GM19452 (cell line): Measurements from ENCODE around the gene FARS2.
"Not testable (repeated sequence)": the region's sequence is repeated elsewhere in the genome, so short reads cannot be mapped to it uniquely, and the experiment has no call there.

Source experiments
- ATAC-seq: cut with Tn5 transposase; IDR thresholded peaks from one replicate; pipeline ENCODE4 v1.9.1; 2021; ENCODE audit not compliant: unreplicated experiment

Gene FARS2

DNA sequence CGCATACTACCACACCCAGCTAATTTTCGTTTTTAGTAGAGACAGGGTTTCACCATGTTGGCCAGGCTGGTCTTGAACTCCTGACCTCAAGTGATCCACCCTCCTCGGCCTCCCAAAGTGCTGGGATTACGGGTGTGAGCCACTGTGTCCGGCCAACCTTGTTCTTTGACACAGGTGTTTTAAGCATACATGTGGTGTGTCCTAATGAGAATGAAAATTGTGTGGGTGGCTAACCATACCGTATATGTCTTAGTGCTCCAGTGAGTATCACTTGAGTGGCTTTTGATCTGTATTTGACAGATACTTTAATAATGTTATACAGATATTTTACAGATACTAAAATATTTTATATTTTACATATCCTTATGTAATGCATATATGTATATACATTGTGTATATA lies 395.4 kb downstream of the FARS2 start:
- not testable (repeated sequence) for ATAC-seq

DNA sequence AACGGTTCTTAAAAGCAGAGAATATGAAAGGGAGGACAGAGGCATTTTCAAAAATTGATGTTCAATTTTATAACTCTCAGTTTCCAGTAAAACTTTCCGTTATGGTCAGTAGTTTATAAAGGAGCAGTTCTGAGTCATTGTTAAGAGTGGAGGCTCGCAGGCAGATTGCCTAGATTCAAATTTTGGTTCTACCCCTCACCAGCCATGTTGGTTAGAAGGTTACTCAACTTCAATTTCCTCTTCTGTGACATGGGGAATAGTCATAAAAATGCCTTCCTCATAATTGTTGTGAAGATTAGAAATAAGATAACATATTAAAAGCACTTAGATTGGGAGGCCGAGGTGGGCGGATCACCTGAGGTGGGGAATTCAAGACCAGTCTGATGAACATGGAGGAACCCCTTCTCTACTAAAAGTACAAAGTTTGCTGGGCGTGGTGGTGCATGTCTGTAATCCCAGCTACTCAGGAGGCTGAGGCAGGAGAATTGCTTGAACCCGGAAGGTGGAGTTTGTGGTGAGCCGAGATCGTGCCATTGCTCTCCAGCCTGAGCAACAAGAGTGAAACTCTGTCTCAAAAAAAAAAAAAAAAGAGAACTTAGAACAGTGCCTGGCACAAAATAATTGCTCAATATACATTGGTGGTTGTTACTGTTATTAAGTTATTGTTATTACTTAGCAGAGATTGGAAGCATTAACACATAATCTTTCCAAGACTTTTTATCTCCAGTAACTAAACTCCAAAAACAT lies 396.5 kb downstream of the FARS2 start:
- no peak for ATAC-seq

DNA sequence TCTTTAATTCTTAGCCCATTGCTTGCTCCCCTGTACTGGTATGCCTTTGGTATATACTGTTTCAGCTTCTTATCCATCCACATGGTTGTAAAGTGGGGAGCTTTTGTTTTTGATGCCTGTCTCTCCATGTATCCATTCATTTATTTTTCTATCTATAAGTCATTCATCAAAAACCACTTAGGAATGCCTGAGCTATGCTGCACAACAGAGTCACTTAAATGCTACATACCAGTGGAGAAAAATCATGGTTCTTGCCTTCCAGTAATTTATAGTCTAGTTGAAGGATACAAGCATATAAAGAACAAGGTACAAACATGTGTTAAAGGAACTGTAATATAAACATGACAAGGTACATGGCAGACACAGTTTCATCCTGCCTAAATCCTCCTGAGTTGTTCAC lies 398.2 kb downstream of the FARS2 start:
- no peak for ATAC-seq

DNA sequence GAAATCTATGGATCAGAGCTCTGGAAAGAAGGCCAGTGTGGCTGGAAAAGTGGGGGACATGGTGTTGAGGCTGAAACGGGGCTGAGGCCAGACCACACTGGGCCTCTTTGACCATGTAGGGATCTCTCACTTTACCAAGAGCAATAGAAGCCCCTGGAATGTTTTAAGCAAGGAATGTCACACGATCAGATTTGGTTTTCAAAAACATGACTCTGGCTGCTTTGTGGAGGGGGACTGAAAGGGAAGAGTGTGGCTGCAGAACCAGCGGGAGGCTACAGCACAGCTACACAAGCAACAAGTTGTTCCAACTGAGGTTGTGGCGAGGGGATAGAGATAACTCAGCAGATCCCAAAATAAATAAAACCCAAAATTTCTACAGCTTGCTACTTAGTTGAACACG lies 399.5 kb downstream of the FARS2 start:
- no peak for ATAC-seq

DNA sequence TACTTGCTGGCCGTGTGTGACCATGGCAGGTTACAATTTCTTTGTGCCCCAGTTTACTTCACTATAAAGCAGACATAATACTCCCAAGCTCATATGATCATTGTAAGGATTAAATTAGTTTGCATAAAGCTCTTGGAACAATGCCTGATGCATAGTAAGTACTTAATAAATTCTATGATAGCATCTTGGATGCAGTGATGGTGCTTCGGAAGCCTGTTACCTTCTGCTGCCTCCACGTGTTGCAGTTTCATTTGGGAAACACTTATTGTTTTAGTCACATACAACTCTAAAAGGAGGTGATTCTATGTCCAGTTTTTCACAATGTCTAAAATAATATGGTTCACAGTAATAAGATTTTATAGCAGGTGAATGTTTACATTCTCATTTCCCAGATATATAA lies 401.5 kb downstream of the FARS2 start:
- no peak for ATAC-seq

DNA sequence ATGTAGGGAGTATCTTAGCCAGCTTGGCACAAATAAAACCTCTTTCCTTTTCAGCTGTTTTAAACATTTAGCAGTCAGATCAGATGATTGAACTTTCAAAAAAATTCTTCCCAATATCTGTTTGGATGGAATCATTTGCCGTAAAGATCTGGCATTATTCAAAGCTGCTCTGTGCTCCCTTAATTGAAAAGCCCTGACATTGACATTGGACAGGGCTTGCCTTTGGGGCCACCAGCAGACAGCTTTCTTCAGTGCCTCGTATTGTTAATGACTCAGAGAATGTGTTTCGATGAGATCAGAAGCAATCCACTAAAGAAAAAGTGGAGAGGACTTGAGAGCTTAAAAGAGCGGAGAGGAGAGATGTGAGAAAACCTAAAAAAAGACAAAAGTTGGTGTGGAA lies 401.9 kb downstream of the FARS2 start:
- no peak for ATAC-seq

DNA sequence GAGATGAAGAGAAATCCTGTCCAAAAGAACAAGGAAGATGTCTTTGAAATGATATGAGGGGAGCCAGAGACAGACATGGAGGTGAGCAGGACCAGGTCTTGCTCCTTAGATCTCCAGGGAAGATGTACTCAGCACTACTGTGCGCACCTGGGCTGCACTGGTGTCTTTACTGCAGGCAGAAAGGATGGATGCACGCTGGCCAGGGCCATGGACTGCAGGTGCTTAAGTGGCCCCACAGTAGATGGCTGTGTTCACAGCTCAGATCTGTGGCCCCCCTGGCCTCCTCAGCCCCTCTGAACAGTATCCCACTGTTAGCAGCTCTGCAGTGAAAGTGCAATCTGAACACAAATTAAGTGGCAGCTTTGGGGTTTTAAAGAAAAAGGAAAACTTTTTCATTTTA lies 402.4 kb downstream of the FARS2 start:
- ATAC-seq = no peak

DNA sequence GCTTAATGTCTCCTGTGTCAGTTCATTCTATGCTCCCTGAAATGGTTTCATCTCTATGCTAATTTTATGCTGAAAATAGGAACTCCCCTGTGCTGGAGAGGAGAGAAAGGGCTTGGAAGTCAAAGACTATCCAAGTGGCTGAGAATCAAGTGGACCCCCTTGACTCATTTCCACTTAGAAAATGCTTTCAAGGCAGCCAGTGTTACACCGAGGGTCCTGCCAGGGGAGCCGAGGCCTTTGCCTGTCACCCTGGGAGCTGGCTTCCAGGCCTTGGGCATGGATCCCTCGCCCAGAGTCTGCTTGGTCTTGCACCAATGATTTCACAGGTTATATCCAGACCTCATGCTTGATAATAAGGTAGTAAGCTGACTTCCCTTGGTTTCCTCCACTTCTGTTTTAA lies 402.8 kb downstream of the FARS2 start:
- no peak for ATAC-seq

DNA sequence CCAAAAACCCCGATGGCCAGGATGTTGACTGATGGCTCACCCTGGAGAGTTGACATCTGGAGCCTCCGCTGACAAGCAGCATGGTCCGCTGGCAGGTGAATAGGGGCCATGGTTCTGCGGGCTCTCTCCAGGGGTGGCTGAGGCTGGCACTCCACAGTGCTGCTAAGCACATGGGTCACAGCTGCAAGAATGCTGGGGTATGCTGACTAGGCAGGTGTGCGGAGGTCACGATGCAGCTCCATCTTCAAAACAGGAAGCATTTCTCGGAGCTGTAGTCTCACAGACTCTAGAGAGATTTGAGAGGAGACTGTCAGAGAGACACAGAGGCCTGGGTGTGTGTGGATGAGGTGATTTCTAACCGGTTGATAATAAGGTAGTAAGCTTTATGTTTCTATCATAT lies 403.9 kb downstream of the FARS2 start:
- no peak for ATAC-seq

DNA sequence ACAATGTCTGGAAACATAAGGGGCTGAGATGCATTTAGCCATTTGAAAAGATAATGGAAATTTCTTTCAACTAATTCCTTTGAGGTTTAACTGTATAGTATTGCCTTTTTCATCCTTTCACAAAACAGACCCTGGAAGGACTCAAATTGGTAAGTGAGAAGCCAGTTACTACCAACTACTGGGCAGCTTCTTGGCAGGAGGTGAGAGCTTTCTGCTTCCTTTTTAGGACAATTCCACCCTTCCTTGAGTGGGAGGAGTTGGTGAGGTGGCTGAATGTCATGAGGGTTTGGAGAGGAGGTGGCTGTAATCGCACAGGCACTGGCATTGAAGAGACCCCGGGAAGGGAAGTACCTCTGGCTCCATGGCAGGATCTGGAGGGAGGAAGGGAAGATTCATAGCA lies 404.4 kb downstream of the FARS2 start:
- ATAC-seq = no peak

DNA sequence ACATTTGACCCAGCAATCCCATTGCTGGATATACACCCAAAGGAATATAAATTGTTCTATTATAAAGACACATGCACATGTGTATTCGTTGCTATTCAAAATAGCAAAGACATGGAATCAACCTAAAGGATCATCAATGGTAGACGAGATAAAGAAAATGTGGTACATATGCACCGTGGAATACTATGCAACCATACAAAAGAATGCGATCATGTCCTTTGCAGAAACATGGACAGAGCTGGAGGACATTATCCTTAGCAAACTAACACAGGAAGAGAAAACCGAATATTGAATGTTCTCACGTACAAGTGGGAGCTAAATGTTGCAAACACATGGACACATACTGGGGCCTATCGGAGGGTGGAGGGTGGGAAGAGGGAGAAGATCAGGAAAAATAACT lies 405.4 kb downstream of the FARS2 start:
- no peak for ATAC-seq

DNA sequence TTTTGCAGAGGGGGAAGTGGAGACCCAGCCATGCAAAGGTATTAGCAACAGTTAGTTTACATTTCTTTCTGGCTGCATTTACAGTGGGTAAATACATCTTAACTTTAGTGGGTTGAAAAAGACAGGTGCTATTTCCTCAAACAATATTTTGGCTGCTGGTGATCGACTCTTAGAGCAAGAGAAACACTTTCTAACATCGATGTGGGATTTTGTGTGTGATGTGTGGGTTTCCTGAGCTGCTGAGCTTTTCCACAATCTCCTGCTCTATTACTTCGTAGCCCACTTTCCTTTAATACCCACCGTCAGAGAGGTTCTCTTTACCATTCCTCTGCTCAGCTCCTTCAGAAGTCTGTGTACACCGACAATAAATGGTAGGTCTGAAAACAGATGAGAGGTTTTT lies 406.4 kb downstream of the FARS2 start:
- ATAC-seq = no peak

DNA sequence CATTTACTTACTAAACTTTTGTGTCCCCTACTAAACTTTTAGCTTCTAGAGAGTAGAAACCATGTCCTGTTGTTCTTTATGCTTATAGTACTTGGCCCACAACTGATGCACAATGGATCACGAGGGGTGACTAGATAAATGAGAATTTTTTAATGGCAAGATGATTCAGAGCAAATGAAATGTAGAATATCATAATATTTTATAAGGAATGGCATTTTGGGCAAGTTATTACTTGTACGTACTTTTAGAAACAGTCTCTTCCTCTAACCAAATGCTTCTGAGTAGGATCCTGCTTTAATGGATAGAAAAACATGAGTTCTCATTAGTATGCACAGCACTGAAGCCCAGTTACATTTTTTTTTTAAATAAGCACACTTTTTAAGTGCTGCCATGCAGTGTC lies 409.1 kb downstream of the FARS2 start:
- no peak for ATAC-seq

DNA sequence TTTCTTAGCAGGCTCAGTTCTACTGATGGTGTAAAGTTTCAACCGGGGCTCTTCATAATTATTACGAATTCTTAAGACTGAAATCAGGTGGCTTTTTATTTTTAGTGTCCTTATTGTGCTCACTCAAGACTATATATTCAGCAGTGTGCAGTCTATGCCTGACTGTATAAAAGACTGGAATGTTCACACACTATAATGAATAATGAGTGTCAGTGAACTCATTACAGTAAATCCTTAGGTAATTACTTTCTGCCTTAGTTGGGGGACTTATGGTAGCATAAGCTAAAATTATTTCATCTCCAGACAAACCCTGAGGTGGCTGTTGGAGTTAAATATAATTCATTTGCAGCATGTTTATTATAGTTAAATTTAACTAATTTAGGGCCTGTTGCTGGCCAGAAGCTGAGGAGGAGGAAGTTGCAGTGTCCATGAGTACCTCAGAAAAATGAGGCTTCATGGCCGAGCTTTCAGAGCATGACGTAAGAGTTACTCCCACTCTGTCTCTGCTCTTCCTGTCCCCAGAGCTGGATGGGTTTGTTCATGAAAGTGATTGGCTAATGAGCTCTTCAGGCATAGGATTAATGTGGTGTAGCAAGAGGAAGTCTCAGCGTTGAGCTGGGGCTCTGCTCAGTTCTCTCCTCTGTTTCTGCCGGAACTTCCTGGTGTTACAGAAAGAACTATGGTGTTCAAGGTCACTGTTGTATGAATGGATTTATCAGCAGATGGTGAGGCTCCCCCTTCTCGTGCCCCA lies 409.7 kb downstream of the FARS2 start:
- no peak for ATAC-seq

DNA sequence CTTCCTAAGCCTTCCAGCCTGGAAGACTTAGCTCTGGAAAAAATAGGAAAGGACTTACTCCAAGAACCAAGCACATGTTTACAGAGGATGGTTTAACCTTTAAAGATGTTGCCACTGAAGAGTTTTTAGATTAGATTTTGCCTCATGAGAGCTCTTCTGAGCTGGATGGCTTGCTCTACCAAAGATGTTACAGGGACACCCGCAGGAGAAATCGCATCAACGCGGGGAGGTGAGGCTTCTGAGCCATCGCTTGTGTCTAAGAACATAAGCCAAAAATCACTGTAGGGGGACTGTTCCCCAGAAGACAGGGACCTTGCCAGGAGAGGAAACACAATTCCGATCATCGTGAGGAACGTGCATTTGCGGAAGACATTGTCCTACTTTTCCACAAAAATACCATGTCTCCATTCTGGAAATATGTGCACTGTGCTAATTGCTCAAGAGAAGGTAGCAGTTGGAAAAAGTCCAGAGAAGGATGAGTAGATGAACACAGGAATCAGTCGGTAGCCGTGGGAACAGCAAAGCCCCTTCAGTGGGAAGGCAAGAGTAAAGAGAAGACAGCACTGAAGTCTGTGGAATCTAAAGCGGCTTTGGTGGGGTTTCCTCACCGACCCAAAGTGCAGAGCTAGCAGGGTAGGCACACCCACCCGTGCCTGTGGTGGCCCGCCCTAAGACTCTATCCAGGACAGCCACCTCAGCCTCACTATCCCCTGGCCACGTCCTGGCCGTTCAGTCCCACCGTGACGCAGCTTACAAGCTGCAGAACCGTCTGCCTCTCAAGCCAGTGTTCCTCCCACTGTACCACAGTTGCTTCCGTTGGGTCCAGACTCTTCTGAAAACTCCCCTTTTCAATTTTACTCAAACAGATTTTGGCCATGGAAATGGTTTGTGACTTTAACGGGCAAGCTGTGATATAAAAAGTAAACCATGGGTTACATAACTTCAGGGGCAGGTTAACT lies 410.6 kb downstream of the FARS2 start:
- ATAC-seq = no peak

DNA sequence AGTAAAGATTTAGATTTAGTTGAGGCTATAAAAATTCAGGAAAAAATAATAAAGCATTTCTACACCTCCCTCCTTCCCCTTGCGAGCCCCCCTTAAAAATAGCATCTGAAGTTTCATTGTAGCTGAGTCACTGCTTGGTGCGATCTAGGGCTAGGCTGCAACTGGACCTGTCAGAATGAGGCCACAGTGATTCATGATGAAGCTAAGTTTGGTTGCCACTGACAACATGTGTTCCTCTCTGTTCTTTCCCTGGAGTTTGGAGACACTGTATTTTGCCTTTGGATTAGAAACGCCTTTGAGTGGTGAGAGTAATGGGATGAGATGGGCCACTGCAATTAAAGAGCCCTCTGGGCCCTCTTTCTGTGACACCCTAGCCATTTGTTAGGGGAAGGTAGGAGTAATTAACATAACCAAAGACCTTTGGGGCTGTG lies 411.3 kb downstream of the FARS2 start:
- ATAC-seq = no peak

DNA sequence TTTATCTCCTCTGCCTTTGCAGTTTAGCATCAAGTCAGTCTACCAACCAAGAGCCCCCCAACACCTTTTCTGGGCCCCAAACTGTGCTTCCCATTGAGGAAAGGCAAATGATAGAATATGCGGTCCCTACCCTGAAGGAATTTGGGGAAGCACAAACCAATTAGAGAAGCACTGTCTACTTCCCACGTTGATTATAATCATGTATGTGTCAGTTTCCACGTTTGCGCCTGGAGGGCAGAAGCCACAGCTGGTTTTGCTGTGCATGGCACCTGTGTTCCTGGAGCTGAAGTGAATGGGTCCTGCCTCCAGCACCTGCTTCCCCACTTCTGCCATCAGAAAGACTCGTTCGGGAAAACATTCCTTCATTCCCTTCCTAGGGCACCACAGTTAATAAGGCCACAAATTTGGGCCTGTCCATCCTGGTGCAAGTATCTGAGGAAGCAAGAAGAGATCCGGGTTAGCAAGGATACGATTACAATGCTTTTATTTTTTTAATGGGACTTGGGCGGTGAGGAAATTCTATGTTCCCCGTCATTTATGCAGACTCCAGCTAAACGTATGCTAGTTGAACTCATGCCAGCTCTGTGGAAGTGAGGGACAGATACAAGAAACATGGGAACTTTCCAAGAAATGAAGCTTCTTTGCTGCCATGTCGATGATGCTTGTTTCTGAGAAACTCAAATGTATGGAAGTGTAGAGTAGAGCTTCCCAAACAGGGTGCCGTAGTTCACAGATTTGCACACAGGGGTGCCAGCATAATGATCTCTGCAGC lies 411.9 kb downstream of the FARS2 start:
- ATAC-seq = no peak

DNA sequence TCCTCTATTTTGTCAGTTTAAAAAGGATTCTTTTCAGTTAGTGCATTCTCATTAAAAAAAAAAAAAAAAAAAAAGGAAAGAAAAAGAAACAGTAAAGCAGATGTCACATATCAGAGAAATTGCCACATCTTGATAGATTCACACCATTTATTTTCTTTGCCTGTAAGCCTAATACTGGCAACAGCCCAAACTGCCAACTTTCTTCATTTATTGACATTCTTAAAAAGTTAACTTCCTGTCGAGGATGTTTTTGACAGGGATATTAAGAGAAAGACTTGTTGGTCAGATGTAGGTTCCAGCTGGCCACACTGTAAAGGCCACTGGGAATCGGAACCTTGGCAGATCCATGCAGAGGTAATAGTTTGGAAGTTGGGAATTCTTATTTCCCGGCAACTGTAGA lies 412.8 kb downstream of the FARS2 start:
- no peak for ATAC-seq

DNA sequence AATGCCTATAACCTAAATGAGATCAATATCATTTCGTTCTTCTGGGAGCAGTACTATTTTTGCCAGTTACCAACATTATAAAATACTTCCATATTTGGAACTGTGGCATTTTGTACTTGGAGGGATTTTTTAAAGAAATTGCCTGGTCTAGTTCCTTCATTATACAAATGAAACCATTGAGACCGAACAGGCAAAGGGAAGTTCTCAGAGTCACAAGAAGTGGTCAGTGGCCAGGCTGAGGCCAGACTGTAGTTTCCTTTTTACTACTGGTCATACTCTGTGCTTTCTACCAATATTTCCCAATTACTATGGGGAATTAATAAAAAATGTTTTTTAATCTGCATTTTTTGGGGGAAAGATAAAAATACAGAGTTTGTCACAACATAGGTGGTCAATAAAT lies 413.4 kb downstream of the FARS2 start:
- no peak for ATAC-seq

DNA sequence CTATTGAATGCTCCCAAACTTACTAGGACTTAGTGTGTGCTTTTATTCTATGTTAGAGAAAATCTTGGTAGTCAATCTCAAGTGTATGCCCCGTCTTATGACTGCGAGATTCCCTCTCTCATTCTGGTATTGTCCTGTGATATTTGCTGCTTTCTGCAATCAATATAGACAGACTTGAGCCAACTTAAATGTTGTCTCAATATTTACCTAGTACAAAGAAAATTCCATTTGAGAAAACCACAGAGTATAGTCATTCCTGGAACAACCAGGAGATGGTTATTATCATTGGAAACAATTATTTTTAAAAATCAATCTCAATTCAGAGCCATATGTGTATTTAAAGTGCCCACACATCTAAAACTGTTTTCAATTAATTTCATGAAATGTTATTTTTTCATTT lies 415.4 kb downstream of the FARS2 start:
- ATAC-seq = no peak
